ENCODE data around the gene ASB1.

The ASB1 gene

DNA sequence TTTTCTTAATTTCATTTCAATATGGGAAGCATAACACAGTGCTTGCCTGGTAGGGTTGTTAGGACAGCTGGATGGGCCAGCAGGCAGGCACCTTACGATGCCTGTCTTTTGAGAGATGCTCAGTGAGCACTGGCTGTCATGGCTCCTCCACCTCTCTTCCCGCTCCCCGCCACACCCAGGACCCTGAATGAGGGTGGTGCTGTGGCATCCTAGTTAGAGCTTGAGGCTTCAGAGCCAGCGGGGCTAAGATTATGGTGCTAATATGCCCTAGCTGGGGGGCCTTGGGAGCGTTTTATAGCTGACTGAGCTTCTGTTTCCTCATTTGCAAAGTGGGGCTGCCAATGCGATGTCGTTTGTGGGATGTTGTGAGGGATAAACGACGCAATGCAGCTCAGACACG is 37.7 kb downstream of the ASB1 start:
- intact Hi-C loops (cut with DNase I), result no loop called here
- no peak for DNase-seq

DNA sequence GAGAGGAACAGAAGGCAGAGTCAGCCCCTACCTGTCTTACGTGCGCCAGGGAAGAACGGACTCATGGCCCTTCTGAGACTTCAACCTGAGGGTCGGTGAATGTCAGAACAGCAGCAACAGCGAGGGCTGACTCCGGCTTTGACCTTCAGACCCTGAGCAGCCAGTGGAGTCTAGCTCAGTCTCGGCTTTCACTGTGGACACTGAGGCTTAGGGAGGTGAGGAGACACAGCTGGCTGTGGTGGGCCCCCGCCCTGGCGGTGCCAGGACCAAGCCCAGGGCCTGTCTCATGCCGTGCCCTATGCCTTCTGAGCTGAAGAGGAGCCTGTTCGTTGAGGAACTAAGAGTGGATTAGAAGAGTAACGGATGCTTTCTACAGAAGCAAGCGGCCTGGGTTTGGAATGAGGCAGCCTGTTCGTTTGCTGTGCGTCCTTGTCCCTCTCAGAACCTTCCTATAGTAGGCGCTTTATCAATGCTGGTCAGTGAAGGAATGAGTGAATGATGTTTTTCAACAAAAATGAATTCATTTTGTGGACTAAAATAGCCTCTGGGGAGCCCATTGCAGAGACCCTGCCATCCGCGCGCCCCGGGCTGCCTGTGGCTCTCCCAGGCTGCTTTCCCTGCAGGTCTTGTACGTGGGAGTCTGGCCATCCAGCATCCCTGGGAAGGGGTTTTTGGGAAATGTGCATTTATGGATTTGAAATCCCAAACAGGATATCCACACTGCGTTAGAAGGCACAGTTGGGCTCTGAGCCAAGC is 38.9 kb downstream of the ASB1 start:
- DNase-seq, result no peak
- intact Hi-C loops (cut with DNase I), result no loop called here

DNA sequence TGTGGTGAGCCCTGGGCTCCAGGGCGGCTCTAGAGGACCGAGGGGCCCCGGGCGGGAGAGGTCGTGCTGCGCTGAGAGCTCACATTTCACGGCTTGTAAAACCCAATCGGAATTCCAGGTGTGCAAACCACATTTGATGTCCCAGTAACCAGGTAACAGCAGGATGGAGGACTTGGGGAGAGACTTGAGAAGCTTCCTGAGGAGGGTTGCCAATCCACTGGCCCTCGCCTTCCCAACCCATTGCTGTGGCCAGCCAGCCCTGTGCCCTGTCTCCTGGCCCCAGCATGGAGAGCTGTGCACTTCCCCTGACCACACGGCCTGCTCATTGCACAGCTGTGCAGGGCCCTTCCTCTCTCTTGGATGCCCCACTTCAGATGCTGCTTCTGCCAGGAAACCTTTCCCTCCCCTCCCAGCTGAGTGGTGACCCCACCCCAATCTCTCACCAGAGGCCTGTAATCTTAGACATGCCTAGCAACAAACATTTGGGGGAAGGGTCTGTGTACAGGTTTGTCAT is 39.6 kb downstream of the ASB1 start:
- DNase-seq, result no peak
- intact Hi-C loops (cut with DNase I), result no loop called here

DNA sequence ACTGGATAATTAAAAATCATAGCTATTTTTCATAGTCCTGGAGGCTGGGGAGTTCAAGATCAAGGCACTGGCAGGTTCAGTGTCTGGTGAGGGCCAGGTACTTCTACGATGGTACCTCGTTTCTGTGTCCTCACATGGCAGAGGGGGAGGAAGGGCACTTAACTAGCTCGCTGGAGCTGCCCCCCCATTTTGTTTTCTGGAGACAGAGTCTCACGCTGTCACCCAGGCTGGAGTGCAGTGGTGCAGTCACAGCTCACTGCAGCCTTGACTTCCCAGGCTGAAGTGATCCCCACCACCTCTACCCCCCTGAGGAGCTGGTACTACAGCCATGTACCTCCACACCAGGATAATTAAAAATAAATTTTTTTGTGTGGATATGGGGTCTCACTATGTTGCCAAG is 40.3 kb downstream of the ASB1 start:
- DNase-seq, result no peak
- intact Hi-C loops (cut with DNase I), result no loop called here

DNA sequence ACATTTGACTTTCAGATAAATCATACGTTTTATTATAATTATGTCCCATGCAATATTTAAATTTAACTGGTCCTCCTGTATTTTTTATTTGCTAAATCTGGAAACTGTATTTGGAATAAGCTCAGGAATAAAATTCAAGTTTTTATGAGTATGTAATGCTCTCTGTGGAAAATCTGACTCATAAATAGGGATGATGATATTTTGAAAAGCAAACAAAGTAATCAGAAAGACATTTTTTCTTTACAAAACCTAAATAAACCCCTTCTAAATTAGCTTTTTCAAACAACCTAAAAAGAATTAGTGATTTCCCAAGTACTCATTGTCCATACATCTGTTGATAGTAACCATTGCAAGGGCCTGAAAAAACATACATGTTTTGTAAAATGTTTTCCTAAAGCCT is 41.1 kb downstream of the ASB1 start:
- DNase-seq, result no peak
- intact Hi-C loops (cut with DNase I), result no loop called here

DNA sequence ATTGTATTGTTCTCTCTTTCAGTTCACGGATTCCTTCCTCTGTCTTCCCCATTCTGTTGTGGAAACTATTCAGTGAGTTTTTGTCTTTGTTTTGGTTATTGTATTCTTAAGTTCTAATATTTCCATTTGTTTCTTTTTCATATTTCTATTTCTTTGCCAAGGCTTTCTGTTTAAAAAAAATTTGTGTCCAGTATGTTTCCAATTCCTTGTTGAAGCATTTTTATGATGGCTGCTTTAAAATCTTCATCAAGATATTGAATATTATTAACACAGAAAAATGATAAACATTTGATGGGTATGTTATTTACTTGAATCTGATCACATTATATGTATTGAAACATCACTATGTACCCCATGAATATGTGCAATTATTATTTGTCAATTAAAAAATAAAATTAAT is 42.4 kb downstream of the ASB1 start:
- DNase-seq, result no peak
- intact Hi-C loops (cut with DNase I), result no loop called here

DNA sequence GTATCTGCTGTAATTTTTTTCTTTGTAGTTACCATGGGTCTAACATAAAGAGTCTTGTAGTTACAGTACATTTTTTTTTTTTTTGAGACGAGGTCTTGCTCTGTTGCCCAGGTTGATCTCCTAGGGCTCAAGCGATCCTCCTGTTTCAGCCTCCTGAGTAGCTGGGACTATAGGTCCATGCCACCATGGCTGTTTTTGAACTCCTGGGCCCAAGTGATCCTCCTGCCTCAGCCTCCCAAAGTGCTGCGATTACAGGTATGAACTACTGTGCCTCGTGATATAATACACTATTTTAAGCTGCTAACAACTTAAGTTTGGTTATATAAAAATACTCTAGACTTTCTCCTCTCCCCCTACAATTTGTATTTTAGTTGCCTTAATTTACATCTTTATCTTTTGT is 46.3 kb downstream of the ASB1 start:
- DNase-seq, result no peak
- intact Hi-C loops (cut with DNase I), result no loop called here

DNA sequence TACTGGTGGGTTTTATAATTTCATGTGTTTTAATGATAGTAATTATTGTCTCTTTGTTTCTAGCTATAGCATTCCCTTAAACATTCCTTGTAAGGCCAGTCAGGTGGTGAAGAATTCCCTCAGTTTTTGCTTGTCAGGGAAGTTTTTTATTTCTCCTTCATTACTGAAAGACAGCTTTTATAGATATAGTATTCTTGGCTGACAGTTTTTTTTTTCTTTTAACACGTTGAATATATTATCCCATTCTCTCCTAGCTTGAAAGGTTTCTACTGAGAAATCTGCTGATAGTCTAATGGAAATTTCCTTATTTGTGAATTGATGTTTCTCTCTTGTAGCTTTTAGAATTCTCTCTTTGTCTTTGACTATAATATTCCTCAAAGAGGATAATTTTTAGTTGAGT is 46.8 kb downstream of the ASB1 start:
- DNase-seq, result no peak
- intact Hi-C loops (cut with DNase I), result no loop called here

DNA sequence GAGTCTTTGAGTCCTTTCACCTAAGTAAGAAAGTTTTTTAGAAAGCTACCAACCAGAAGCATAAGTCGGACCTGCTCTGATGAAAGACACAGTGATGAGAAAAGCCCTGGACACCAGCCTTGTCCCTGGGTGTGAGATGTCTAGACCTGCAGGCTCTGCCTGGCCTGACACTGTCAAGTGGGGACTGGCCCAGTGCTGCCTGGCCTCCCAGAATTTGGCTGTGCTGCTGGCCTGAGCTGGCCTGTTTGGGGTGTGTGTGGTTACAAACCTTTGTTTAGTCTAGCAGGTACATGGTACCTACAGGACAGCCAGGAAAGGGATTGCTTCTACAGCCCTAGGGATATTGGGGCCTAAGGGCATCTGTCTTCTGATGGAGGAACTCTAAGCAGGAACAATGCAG is 48.3 kb downstream of the ASB1 start:
- intact Hi-C loops (cut with DNase I), result no loop called here

DNA sequence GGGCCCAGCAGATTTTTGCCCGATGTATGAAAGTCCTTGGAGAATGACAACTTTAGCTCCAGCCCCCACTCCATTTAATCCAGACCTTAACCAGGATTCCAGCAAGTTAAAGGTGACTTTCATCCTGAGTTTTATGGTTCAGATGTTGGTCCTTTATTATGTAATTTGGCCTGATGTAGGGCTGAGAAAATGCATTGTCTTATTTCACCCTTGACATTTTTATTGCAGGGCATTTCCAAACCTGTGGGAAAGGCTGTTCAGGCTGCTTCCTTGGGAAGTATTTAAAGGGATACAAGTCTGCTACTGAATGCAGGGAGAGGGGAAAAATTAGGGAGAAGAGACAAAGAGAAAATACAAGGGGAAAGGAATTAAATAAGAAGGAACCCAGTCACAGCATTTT is 48.8 kb downstream of the ASB1 start:
- intact Hi-C loops (cut with DNase I), result no loop called here
- DNase-seq, result no peak

More for the DNA sequence above, 48.3 kb downstream of the ASB1 start:
- DNase-seq, result no peak

DNA sequence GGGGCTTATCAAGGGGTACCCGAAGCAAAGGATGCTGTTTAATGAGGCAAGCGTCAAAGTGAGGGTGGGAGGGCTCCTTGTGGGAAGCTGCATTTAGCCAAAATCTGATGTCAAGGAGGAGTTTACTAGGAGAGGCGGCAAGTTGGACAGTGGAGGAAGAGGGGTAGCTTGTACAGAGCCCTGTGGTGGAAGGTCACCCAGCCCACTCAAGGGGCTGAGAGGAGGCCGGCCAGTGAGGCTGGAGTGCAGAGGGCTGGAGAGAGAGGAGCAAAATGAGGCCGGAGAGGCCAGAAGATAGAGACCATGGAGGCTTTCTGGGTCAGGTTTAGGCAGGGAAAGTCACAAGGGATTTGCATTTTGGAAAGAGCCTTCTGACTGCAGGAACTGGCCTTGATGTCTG is 49.5 kb downstream of the ASB1 start:
- no peak for DNase-seq
- intact Hi-C loops (cut with DNase I), result no loop called here

DNA sequence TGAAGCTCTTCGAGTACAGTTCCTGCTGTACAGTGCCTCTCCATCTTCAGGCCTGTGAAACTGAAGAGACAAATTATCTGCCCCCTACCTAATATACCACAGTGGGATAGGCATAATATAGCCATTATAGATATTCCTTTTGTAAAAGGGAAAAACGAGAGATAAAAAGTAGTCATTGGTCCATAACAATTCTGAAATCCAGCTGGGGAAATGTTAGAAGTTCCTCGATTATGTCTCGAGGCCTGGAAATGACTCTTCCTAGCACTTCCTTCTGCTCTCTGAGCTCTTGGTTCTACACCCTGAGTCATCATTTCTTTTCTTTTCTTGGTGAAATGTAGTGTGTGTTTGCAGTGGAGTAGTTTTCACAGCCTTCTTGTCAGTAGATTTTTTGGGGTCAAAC is 51.5 kb downstream of the ASB1 start:
- no peak for DNase-seq
- intact Hi-C loops (cut with DNase I), result no loop called here

DNA sequence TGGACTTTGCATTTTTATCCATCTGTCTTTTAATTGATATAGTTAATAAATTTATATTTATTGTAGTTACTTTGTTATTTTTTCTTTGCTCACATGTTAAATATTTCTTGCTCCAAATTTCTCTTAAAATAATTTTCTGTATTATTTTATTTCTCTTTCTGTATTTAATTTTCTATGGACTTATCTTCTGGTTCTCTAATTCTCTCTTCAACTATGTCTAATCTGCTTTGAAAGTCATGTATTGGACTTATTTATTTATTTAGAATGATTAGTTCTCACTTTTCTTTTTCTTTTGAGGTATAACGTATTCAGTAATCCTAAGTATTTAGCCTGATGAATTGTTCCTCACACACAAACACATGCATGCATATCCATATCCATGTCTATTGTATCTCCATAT is 53.1 kb downstream of the ASB1 start:
- intact Hi-C loops (cut with DNase I), result no loop called here
- DNase-seq, result no peak

DNA sequence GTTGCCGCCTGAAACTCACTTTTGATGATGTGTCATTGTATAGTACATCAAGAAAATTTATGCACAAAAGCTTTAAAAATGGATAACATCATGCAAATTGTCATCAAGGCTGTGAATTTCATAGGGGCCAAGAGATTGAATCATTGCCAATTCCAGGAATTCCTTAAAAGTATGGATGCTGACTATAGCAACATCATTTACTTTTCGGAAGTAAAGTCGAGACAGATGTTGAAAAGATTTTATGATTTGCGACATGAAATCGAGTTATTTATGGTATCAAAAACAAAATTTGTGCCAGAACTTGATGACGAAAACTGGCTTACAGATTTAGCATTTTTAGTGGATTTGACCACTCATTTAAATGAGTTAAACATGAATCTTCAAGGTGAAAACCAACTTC is 56.3 kb downstream of the ASB1 start:
- DNase-seq, result no peak
- intact Hi-C loops (cut with DNase I), result no loop called here

DNA sequence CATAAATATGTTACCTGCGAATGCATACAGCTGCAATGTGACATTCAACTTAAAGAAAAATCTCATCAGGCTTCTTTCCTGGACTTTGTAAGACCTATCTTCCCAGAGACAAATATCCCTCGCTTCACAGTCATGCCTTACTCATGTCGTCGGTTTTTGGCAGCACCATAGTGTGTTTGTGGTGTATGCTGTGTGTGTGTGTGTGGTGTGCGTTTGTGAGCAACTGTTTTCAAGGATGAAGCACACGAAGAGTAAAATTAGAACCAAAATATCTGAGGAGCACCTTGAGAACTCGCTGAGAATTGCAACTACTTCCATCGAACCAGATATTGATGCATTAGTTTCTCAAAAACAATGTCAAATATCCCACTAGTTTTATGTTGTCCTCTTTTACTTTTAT is 56.9 kb downstream of the ASB1 start:
- intact Hi-C loops (cut with DNase I), result no loop called here
- no peak for DNase-seq

DNA sequence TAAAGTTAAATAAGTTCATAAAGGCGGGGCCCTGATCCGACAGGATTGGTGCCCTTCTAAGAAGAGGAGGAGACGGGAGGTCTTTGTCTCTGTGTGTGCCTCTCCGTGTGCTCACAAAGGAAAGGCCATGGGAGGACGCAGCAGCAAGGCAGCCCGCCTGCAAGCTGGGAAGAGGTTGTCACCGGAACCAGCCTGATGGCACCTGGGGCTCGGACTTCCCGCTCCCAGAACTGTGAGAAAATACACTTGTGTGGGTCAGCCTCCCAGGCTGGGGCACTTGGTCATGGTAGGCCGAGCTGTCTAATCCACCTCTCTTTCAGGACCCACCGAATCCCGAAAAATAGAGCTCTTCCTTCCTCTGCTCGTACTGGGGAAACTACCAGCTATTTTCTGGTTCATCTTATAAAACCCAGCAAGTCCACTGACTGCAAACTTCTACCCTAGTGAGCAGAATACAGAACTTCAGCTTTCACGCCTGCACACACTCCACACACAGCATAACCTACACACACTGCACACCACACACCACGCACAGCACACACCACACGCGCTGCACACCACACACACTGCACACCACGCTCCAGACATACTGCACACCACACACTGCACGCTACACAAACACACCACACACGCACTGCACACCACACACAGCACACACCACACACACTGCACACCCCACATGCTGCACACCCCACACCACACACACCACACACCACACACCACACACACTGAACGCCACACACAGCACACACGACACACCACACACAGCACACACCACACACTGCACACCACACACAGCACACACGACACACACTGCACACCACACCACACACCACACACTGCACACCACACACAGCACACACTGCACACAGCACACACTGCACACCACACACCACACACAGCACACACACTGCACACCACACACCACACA is 58.1 kb downstream of the ASB1 start:
- DNase-seq, result no peak
- intact Hi-C loops (cut with DNase I), result no loop called here

DNA sequence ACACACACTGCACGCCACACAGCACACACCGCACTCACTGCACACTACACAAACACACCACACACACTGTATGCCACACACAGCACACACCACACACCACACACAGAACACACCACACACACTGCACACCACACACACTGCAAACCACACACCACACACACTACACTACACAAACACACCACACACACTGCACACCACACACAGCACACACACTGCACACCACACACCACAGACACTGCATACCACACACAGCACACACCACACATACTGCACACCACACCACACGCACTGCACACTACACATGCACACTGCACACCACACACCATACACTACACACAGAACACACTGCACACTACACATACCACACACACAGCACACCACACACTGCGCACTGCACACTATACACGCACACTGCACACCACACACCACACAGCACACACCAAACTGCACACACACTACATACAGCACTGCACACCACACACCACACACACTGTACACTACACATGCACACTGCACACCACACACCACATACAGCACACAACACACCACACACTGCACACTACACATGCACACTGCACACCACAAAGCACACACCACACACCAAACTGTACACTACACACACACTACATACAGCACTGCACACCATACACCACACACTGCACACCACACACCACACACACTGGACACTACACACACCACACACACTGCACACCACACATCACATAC is 59.6 kb downstream of the ASB1 start:
- DNase-seq, result no peak
- intact Hi-C loops (cut with DNase I), result no loop called here

DNA sequence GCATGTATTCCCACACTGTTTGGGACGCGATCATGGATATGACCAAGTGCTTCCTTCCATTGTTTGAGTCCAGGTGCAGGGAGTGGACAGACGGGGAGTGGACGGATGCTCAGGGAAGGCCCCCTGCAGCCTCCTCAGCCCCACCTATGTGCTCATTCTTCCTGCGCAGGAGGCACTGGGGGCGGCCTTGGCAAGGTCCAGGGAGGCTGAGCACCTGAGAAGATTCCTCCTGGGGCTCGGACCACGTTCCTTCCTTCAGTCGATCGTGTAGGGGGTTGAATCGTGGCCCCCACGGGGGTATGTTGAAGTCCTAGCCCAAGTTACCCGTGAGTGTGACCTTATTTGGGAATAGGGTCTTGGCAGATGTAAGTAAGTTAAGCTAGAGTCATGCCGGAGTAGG is 60.4 kb downstream of the ASB1 start:
- DNase-seq, result no peak
- intact Hi-C loops (cut with DNase I), result no loop called here

DNA sequence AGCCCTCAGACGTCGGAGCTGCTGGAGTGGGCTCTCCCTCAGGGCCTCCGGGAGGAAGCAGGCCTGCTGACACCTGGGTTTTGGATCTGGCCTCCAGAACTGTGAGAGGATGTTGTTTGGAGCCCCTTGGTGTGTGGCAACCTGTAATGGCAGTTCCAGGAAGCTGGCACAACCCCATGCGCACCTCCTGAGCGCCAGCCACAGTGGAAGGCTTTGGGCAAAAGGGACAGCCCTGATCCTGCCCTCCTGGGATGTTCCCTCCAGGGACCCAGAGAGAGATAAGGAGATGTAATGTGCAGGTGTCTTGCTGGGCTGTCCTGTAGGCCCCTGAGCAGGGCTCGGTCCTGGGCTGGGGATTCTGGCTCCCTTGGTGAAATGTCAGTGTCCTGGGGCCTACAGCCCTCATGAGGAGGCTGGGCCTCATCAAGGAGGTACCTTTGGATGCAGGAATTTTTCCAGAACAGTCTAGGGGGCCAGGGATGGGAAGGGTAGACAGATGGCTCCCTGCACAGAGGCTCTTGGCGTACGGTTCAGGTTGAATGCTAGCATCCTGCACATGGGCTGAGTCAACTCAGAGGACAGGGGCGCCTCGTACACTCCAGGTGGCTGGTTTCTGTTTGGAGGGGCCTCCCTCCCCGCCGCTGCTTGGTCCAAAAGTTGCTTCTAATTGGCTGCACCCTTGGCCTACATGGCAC is 61.1 kb downstream of the ASB1 start:
- DNase-seq, result no peak
- intact Hi-C loops (cut with DNase I), result no loop called here

DNA sequence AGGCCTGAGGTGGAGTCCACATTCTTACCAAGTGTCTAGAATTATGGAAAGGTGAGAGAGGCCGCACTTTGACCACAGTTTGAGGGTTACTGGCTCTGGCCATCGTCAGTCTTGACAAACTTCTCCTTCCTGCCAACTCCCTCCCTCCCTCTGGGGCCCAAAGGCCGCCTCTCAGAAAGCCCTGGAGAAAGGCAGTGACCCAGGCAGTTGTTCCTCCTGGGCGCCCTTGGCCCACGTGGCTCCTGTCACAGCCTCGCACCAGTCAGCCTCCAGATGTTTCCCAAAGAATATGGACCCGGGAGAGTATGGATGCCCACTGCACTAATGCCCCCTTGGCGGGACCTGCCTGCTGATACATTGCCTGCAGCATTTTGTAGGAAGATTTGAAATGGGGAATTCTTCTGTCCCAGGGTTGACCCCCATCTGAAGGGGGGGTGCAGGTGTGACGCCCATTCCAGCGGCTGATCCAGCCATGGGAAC is 61.7 kb downstream of the ASB1 start:
- no peak for DNase-seq
- intact Hi-C loops (cut with DNase I), result no loop called here

All from posterior cingulate gyrus (tissue), 11 donors.